ENCODE results near the gene PRELID1. TPM values are rescaled to one million over a fixed set of nuclear protein-coding genes. Genes with fewer than 3 reads are reported as not detected.
"Not testable (repeated sequence)": the region's sequence is repeated elsewhere in the genome, so short reads cannot be mapped to it uniquely, and the experiment has no call there.

Gene PRELID1
- total RNA-seq, 1 donor from 2014 or later, result 39.1 TPM

DNA sequence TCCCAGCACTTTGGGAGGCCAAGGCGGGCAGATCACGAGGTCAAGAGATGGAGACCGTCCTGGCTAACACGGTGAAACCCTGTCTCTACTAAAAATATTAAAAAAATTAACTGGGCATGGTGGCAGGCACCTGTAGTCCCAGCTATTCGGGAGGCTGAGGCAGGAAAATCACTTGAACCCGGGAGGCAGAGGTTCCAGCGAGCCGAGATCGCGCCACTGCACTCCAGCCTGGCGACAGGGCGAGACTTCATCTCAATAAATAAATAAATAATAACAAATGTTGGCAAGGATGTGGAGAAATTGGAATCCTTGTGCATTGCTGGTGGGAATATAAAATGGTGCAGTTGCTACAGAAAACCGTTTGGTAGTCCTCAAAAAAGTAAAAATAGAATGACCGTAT lies 39.4 kb downstream of the PRELID1 start:
- peaks cover 15 to 33% (median 27%) of the 10 kb centered on the region in 3 donors for H3K36me3 ChIP-seq (ENCODE audit: control insufficient read depth in 3 of 3, insufficient read depth in 3 of 3, low read length in 3 of 3)

DNA sequence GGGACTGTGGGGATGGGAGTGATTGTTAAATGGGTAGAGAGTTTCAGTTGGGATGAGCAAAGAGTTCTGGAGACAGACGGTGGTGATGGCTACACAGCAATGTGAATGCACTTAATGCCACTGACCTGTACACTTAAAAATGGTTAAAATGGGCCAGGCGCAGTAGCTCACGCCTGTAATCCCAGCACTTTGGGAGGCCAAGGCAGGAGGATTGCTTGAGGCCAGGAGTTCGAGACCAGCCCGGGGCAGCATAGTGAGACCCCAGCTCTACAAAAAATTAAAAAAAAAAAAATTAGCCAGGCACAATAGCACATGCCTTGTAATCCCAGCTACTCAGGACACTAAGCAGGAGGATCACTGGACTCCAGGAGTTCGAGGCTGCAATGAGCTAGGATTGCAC lies 40.2 kb downstream of the PRELID1 start:
- Histone ChIP-seq H3K9me3 (ENCODE audit: control insufficient read depth in 3 of 3, low read length in 3 of 3) (no peaks in the 10 kb centered on the region), H3K4me3 (ENCODE audit: low read length in 3 of 3) (no peak overlapping the region), H3K27ac (ENCODE audit: low read depth, low read length) (no peak overlapping the region), H3K27me3 (ENCODE audit: control insufficient read depth in 3 of 3, insufficient read depth in 3 of 3, low read length in 3 of 3) (no peaks in the 10 kb centered on the region), H3K4me1 (ENCODE audit: control insufficient read depth in 3 of 3, insufficient read depth in 3 of 3, low read length in 3 of 3) (peaks cover 0 to 6% (median 0%) of the 10 kb centered on the region in 3 donors), H3K36me3 (ENCODE audit: control insufficient read depth in 3 of 3, insufficient read depth in 3 of 3, low read length in 3 of 3) (peaks cover 7 to 27% (median 21%) of the 10 kb centered on the region in 3 donors), H3K9ac (ENCODE audit: low read depth in 1 of 3, low read length in 3 of 3) (no peak overlapping the region)

More for the DNA sequence above, 39.4 kb downstream of the PRELID1 start:
- not testable (repeated sequence) for H3K9ac ChIP-seq (ENCODE audit: low read depth in 1 of 3, low read length in 3 of 3); H3K27ac ChIP-seq (ENCODE audit: low read depth, low read length); H3K27me3 ChIP-seq (ENCODE audit: control insufficient read depth in 3 of 3, insufficient read depth in 3 of 3, low read length in 3 of 3); H3K4me1 ChIP-seq (ENCODE audit: control insufficient read depth in 3 of 3, insufficient read depth in 3 of 3, low read length in 3 of 3); H3K9me3 ChIP-seq (ENCODE audit: control insufficient read depth in 3 of 3, low read length in 3 of 3); H3K4me3 ChIP-seq (ENCODE audit: low read length in 3 of 3)

GRCh38 chr5:177344891-177345290 lies 41.3 kb downstream of the PRELID1 start:
- H3K36me3 ChIP-seq (ENCODE audit: control insufficient read depth in 3 of 3, insufficient read depth in 3 of 3, low read length in 3 of 3), result peaks cover 5 to 29% (median 25%) of the 10 kb centered on the region in 3 donors
- H3K9ac ChIP-seq (ENCODE audit: low read depth in 1 of 3, low read length in 3 of 3), result no peak overlapping the region
- no peaks in the 10 kb centered on the region for H3K9me3 ChIP-seq (ENCODE audit: control insufficient read depth in 3 of 3, low read length in 3 of 3)
- no peaks in the 10 kb centered on the region for H3K27me3 ChIP-seq (ENCODE audit: control insufficient read depth in 3 of 3, insufficient read depth in 3 of 3, low read length in 3 of 3)
- H3K4me3 ChIP-seq (ENCODE audit: low read length in 3 of 3), result no peak overlapping the region
- H3K4me1 ChIP-seq (ENCODE audit: control insufficient read depth in 3 of 3, insufficient read depth in 3 of 3, low read length in 3 of 3), result peaks cover 6 to 17% (median 6%) of the 10 kb centered on the region in 3 donors
- H3K27ac ChIP-seq (ENCODE audit: low read depth, low read length), result no peak overlapping the region

DNA sequence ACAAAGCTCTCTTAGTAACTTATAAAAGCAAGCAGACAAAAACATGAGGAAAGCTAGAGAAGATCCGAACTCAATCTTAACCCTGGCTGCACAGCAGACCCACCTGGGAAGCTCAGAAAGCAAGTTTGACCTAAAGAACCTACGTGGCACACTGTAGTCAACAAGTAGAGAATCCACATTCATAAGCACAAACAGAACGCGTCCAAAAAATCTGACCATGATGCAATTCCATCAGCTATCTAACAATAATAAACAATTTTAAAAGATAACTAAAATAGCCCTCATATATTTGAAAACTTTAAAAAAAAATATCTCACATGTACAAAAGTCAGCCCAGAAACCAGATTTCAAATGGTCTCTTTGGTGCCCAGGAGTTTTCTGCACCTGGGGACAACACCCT lies 43.2 kb downstream of the PRELID1 start:
- no peaks in the 10 kb centered on the region for H3K9me3 ChIP-seq (ENCODE audit: control insufficient read depth in 3 of 3, low read length in 3 of 3)
- H3K9ac ChIP-seq (ENCODE audit: low read depth in 1 of 3, low read length in 3 of 3), result no peak overlapping the region
- H3K4me3 ChIP-seq (ENCODE audit: low read length in 3 of 3), result no peak overlapping the region
- peaks cover 10 to 29% (median 21%) of the 10 kb centered on the region in 3 donors for H3K36me3 ChIP-seq (ENCODE audit: control insufficient read depth in 3 of 3, insufficient read depth in 3 of 3, low read length in 3 of 3)
- no peaks in the 10 kb centered on the region for H3K27me3 ChIP-seq (ENCODE audit: control insufficient read depth in 3 of 3, insufficient read depth in 3 of 3, low read length in 3 of 3)
- H3K4me1 ChIP-seq (ENCODE audit: control insufficient read depth in 3 of 3, insufficient read depth in 3 of 3, low read length in 3 of 3), result peaks cover 20 to 30% (median 21%) of the 10 kb centered on the region in 3 donors
- no peak overlapping the region for H3K27ac ChIP-seq (ENCODE audit: low read depth, low read length)

- H3K36me3 ChIP-seq (ENCODE audit: control insufficient read depth in 3 of 3, insufficient read depth in 3 of 3, low read length in 3 of 3), result peaks cover 10 to 29% (median 21%) of the 10 kb centered on the region in 3 donors
These were observed 44.1 kb downstream of the PRELID1 start for GRCh38 chr5:177347699-177348098.

GRCh38 chr5:177349362-177349647 lies 45.7 kb downstream of the PRELID1 start:
- Histone ChIP-seq H3K9me3 (ENCODE audit: control insufficient read depth in 3 of 3, low read length in 3 of 3) (no peaks in the 10 kb centered on the region), H3K27ac (ENCODE audit: low read depth, low read length) (no peak overlapping the region), H3K36me3 (ENCODE audit: control insufficient read depth in 3 of 3, insufficient read depth in 3 of 3, low read length in 3 of 3) (peaks cover 10 to 21% (median 16%) of the 10 kb centered on the region in 3 donors), H3K4me1 (ENCODE audit: control insufficient read depth in 3 of 3, insufficient read depth in 3 of 3, low read length in 3 of 3) (peaks cover 21 to 34% (median 24%) of the 10 kb centered on the region in 3 donors), H3K9ac (ENCODE audit: low read depth in 1 of 3, low read length in 3 of 3) (no peak overlapping the region), H3K27me3 (ENCODE audit: control insufficient read depth in 3 of 3, insufficient read depth in 3 of 3, low read length in 3 of 3) (no peaks in the 10 kb centered on the region), H3K4me3 (ENCODE audit: low read length in 3 of 3) (no peak overlapping the region)

More at GRCh38 chr5:177347699-177348098, 44.1 kb downstream of the PRELID1 start:
- Histone ChIP-seq H3K27ac (ENCODE audit: low read depth, low read length) (no peak overlapping the region), H3K4me1 (ENCODE audit: control insufficient read depth in 3 of 3, insufficient read depth in 3 of 3, low read length in 3 of 3) (peaks cover 21 to 34% (median 24%) of the 10 kb centered on the region in 3 donors), H3K9me3 (ENCODE audit: control insufficient read depth in 3 of 3, low read length in 3 of 3) (no peaks in the 10 kb centered on the region), H3K27me3 (ENCODE audit: control insufficient read depth in 3 of 3, insufficient read depth in 3 of 3, low read length in 3 of 3) (no peaks in the 10 kb centered on the region), H3K4me3 (ENCODE audit: low read length in 3 of 3) (no peak overlapping the region), H3K9ac (ENCODE audit: low read depth in 1 of 3, low read length in 3 of 3) (no peak overlapping the region)

- Histone ChIP-seq H3K4me3 (ENCODE audit: low read length in 3 of 3) (peak overlapping the region; percentile 41 to 100 (median 82)), H3K9ac (ENCODE audit: low read depth in 1 of 3, low read length in 3 of 3) (peak overlapping the region in 1 of 3 donors; percentile 100), H3K27ac (ENCODE audit: low read depth, low read length) (no peak overlapping the region), H3K9me3 (ENCODE audit: control insufficient read depth in 3 of 3, low read length in 3 of 3) (no peaks in the 10 kb centered on the region), H3K4me1 (ENCODE audit: control insufficient read depth in 3 of 3, insufficient read depth in 3 of 3, low read length in 3 of 3) (peaks cover 21 to 34% (median 24%) of the 10 kb centered on the region in 3 donors), H3K27me3 (ENCODE audit: control insufficient read depth in 3 of 3, insufficient read depth in 3 of 3, low read length in 3 of 3) (no peaks in the 10 kb centered on the region), H3K36me3 (ENCODE audit: control insufficient read depth in 3 of 3, insufficient read depth in 3 of 3, low read length in 3 of 3) (peaks cover 10 to 21% (median 16%) of the 10 kb centered on the region in 3 donors)
These were observed 46.2 kb downstream of the PRELID1 start for GRCh38 chr5:177349762-177350161.

- Histone ChIP-seq H3K4me3 (ENCODE audit: low read length in 3 of 3) (peak overlapping the region; percentile 82 to 100 (median 100)), H3K27me3 (ENCODE audit: control insufficient read depth in 3 of 3, insufficient read depth in 3 of 3, low read length in 3 of 3) (no peaks in the 10 kb centered on the region), H3K36me3 (ENCODE audit: control insufficient read depth in 3 of 3, insufficient read depth in 3 of 3, low read length in 3 of 3) (peaks cover 10 to 21% (median 16%) of the 10 kb centered on the region in 3 donors), H3K27ac (ENCODE audit: low read depth, low read length) (peak overlapping the region; percentile 83), H3K9me3 (ENCODE audit: control insufficient read depth in 3 of 3, low read length in 3 of 3) (no peaks in the 10 kb centered on the region), H3K9ac (ENCODE audit: low read depth in 1 of 3, low read length in 3 of 3) (peak overlapping the region; percentile 88 to 100 (median 99)), H3K4me1 (ENCODE audit: control insufficient read depth in 3 of 3, insufficient read depth in 3 of 3, low read length in 3 of 3) (peaks cover 21 to 34% (median 24%) of the 10 kb centered on the region in 3 donors)
These were observed 47.3 kb downstream of the PRELID1 start for GRCh38 chr5:177350776-177351391.

GRCh38 chr5:177351392-177352329 lies 48.1 kb downstream of the PRELID1 start, which contains the start of gene LMAN2:
Gene LMAN2, minus strand, starts transcription at chr5:177351668. Its CDS starts 21 bp downstream, at chr5:177351647.
- Histone ChIP-seq H3K9me3 (ENCODE audit: control insufficient read depth in 3 of 3, low read length in 3 of 3) (no peaks in the 10 kb centered on the region), H3K27ac (ENCODE audit: low read depth, low read length) (peak within 1 kb of the TSS; percentile 83), H3K4me3 (ENCODE audit: low read length in 3 of 3) (peak within 1 kb of the TSS; percentile 82 to 100 (median 100)), H3K36me3 (ENCODE audit: control insufficient read depth in 3 of 3, insufficient read depth in 3 of 3, low read length in 3 of 3) (peaks cover 10 to 21% (median 16%) of the 10 kb centered on the region in 3 donors), H3K9ac (ENCODE audit: low read depth in 1 of 3, low read length in 3 of 3) (peak within 1 kb of the TSS; percentile 88 to 100 (median 99)), H3K4me1 (ENCODE audit: control insufficient read depth in 3 of 3, insufficient read depth in 3 of 3, low read length in 3 of 3) (peaks cover 21 to 34% (median 24%) of the 10 kb centered on the region in 3 donors), H3K27me3 (ENCODE audit: control insufficient read depth in 3 of 3, insufficient read depth in 3 of 3, low read length in 3 of 3) (no peaks in the 10 kb centered on the region)

Data from skeletal muscle tissue (tissue), 4 donors.